Endothelial cell of coronary artery (primary cell): Measurements from ENCODE around the gene PDE7B. TPM values are rescaled to one million over a fixed set of nuclear protein-coding genes. Genes with fewer than 3 reads are reported as not detected.

Source experiments
- total RNA-seq: library from RNA; depleted of rRNA; stranded (reverse); fragments of >200 nt; gene quantifications from 2 replicates; pipeline ENCODE4 v1.2.3, GENCODE V29; 2014

PDE7B gene
- 15.5 and 32.7 TPM in 2 replicates for total RNA-seq

DNA sequence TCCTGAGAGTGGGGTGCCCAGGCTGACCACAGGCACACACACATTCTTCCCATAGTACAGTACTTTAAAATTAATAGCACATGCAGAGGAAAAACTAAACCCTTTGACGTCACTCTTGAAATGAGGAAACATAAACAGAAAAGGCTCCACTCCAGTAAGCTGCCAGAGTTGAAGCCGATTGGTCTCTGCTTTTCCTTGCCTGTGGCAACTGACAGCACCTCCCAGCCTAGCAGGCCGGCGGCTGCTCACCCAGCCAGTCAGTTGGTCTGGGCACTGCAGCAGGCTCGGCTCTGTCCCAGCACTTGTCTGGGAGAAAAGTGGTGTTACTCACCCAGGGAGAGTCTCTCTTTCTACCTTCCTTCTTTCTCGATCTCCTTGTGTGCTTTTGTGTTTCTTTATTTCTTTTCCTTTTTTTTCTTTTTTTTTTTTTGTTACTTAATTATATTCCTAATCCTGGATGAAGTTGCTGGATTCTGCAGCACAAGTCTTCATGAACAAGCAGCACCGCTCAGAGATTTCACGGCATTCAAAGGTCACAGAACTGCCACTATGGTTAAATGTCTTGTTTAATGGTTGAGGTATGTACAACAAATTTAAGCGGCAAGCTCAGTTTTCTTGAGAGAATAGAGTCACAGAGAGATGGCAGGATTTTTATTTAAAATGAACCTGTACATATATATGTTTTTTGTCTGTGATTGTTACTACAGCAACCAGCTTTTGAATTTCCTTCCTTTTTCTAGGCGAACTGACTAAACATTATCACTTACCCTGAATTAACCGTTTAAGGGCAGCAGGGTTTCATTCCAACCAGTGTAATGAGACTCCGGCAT lies at the start of gene PDE7B:
Gene PDE7B, plus strand, starts transcription at position 260 of the 830 bp plus-strand sequence.

